Measurements from ENCODE around the gene BPIFB3.

GRCh38 chr20:33031531-33031930, 22.2 kb upstream of the BPIFB3 start, which contains the start of gene BPIFB6:
- no peak for TF ChIP-seq EZH2phosphoT487 (IDR thresholded peaks at IDR 0.05)
- TF ChIP-seq, protein P1, sequence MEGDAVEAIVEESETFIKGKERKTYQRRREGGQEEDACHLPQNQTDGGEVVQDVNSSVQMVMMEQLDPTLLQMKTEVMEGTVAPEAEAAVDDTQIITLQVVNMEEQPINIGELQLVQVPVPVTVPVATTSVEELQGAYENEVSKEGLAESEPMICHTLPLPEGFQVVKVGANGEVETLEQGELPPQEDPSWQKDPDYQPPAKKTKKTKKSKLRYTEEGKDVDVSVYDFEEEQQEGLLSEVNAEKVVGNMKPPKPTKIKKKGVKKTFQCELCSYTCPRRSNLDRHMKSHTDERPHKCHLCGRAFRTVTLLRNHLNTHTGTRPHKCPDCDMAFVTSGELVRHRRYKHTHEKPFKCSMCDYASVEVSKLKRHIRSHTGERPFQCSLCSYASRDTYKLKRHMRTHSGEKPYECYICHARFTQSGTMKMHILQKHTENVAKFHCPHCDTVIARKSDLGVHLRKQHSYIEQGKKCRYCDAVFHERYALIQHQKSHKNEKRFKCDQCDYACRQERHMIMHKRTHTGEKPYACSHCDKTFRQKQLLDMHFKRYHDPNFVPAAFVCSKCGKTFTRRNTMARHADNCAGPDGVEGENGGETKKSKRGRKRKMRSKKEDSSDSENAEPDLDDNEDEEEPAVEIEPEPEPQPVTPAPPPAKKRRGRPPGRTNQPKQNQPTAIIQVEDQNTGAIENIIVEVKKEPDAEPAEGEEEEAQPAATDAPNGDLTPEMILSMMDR (IDR thresholded peaks at IDR 0.05), result no peak

Measured in neural progenitor cell (in vitro differentiated cells).